ENCODE results near the gene POLA1.

Gene POLA1

DNA sequence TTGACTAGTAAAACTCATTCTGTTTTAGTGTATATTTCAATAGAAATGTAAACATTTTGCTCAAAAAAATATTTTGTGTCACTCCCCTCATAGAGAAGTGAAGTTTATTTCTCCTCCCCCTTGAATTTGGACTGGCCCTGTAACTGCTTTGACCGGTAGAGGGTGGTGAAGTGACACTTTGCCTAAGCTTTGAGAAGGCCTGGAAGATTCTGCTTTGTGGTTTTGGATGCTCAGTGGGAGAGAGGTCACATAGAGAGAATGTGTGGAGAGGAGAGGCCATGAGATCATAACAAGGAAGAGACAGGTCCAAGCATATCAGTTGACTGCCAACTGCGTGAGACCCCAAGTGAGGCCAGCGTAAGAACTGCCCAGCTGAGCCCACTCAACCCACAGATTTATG is 341.2 kb downstream of the POLA1 start:
- DNase-seq: no peak

DNA sequence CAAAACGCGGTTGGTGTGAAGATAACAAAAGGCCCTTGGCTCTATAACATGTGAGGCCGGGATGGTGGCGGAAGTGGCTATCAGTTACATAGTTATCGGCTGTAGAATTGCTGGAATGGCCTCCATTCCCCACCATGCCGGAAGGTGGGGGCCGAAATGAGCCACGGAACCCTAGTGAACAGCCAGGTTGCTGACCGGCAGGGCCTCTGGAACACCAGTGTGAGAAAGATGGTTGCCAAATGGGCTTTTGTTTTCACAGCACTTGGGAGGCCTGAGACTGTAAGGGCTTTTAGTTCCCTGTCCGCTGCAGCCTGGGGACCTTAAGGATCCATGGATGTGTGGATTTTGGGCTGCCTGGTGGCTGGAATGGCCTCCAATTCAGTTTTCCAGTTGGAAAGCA is 345.3 kb downstream of the POLA1 start:
- DNase-seq: no peak

DNA sequence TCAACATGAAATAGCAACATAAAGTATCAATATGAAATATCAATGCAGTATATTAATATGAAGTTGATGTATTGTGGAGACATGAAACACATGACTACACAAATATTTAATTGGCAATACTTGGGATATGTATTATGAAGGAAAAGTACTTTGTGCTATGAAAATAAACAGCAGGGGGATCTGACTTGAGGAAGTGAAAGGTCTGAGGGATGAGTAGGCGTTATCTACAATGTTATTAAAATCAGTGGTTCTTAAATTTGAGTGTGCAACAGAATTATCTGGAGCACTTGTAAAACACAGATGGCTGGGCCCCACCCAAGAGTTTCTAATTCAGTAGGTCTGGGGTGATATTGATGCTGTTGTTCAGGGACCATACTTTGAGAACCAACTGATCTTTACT is 349.5 kb downstream of the POLA1 start:
- DNase-seq: no peak
